HG03108 (cell line): ENCODE results near the gene MAP1A.

Source experiments
- ATAC-seq: cut with Tn5 transposase; IDR thresholded peaks from one replicate; pipeline ENCODE4 v1.9.1; 2021; ENCODE audit warnings: moderate library complexity; ENCODE audit not compliant: unreplicated experiment

MAP1A gene

GRCh38 chr15:43517354-43518196 lies at the start of gene MAP1A:
MAP1A (plus strand) TSS chr15:43517608; CDS start chr15:43521474, 3,866 bp downstream.
- no peak for ATAC-seq

GRCh38 chr15:43469867-43470266 lies 47.5 kb upstream of the MAP1A start:
- no peak for ATAC-seq

GRCh38 chr15:43471975-43472374 lies 45.4 kb upstream of the MAP1A start:
- no peak for ATAC-seq

- ATAC-seq, result no peak
These were observed 43.5 kb upstream of the MAP1A start for GRCh38 chr15:43473885-43474284.

GRCh38 chr15:43483297-43484128 lies 33.9 kb upstream of the MAP1A start:
- ATAC-seq, result no peak

GRCh38 chr15:43484455-43484854 lies 33.0 kb upstream of the MAP1A start:
- ATAC-seq, result no peak

- no peak for ATAC-seq
These were observed 30.0 kb upstream of the MAP1A start for GRCh38 chr15:43487271-43487895.

- ATAC-seq, result no peak
These were observed 28.6 kb upstream of the MAP1A start for GRCh38 chr15:43488790-43489189.

GRCh38 chr15:43489191-43489590 lies 28.2 kb upstream of the MAP1A start:
- no peak for ATAC-seq

GRCh38 chr15:43492266-43492665 lies 25.1 kb upstream of the MAP1A start:
- ATAC-seq, result no peak

GRCh38 chr15:43492673-43493601 lies 24.5 kb upstream of the MAP1A start, which contains the start of gene TP53BP1:
TP53BP1 (minus strand) TSS chr15:43493156; CDS start chr15:43493043, 113 bp downstream.
- ATAC-seq, result peak; percentile 97

GRCh38 chr15:43493703-43494472 lies 23.5 kb upstream of the MAP1A start:
- no peak for ATAC-seq

GRCh38 chr15:43498990-43499389 lies 18.4 kb upstream of the MAP1A start:
- ATAC-seq, result no peak

GRCh38 chr15:43499635-43500034 lies 17.8 kb upstream of the MAP1A start:
- ATAC-seq, result no peak

GRCh38 chr15:43505738-43506137 lies 11.7 kb upstream of the MAP1A start:
- no peak for ATAC-seq

GRCh38 chr15:43508421-43508820 lies 9.0 kb upstream of the MAP1A start:
- no peak for ATAC-seq

GRCh38 chr15:43508991-43509659 lies 8.3 kb upstream of the MAP1A start:
- ATAC-seq, result no peak

- ATAC-seq, result no peak
These were observed 7.7 kb upstream of the MAP1A start for GRCh38 chr15:43509660-43510199.
